Mesodermal cell (in vitro differentiated cells): ENCODE data around the gene CDC123. TPM values are rescaled to one million over a fixed set of nuclear protein-coding genes. Genes with fewer than 3 reads are reported as not detected.

Experiments
- H3K27ac ChIP-seq: 2 replicates; pipeline ENCODE4 v1.7.0; 2013; ENCODE audit warnings: mild to moderate bottlenecking, low read depth, low read length, moderate library complexity; ENCODE audit not compliant: severe bottlenecking
- H3K36me3 ChIP-seq: 2 replicates; pipeline ENCODE4 v1.7.1; 2013; ENCODE audit warnings: mild to moderate bottlenecking, low read length, moderate library complexity; ENCODE audit not compliant: control insufficient read depth, insufficient read depth
- H3K4me1 ChIP-seq: one replicate; pipeline ENCODE4 v1.7.1; 2013; ENCODE audit warnings: mild to moderate bottlenecking, low read length; ENCODE audit not compliant: insufficient read depth, control insufficient read depth, poor library complexity, severe bottlenecking
- H3K4me3 ChIP-seq: 2 replicates; pipeline ENCODE4 v1.7.0; 2013; ENCODE audit warnings: low read length, control low read depth, mild to moderate bottlenecking; ENCODE audit not compliant: insufficient read depth, poor library complexity, severe bottlenecking; ENCODE audit errors: extremely low read depth
- H3K9me3 ChIP-seq: 2 replicates; pipeline ENCODE4 v1.7.1; 2013; ENCODE audit warnings: mild to moderate bottlenecking, low read length, moderate library complexity; ENCODE audit not compliant: control insufficient read depth
- WGBS, 2 experiments: methylation state at CpG; one replicate each; pipeline ENCODE4 v1.1.5; 2013; ENCODE audit warnings: missing lambda C conversion rate in 2 of 2; ENCODE audit not compliant: insufficient coverage in 2 of 2; 5-methylcytosine and 5-hydroxymethylcytosine counted together
- polyA plus RNA-seq, 2 experiments: library from polyadenylated mRNA; stranded (reverse); fragments of 50-300 nt; gene quantifications; one replicate each; pipeline ENCODE4 v1.2.3, GENCODE V29; 2013

The CDC123 gene, protein sequence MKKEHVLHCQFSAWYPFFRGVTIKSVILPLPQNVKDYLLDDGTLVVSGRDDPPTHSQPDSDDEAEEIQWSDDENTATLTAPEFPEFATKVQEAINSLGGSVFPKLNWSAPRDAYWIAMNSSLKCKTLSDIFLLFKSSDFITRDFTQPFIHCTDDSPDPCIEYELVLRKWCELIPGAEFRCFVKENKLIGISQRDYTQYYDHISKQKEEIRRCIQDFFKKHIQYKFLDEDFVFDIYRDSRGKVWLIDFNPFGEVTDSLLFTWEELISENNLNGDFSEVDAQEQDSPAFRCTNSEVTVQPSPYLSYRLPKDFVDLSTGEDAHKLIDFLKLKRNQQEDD
- 126 TPM for polyA plus RNA-seq (2013, experiment 1 of 2)
- 122 TPM for polyA plus RNA-seq (2013, experiment 2 of 2)

GRCh38 chr10:12195603-12196506, at the start of gene CDC123, which contains the start of gene NUDT5:
Gene CDC123 (plus strand): TSS chr10:12196188. CDS start chr10:12196246, 58 bp downstream.
Gene NUDT5 (minus strand): TSS chr10:12195891. CDS start chr10:12186291, 9,600 bp downstream.
- peak within 1 kb of the TSS; percentile 74 for H3K27ac ChIP-seq
- no peaks in the 10 kb centered on the region for H3K9me3 ChIP-seq
- WGBS, 2 experiments = 0% methylated on average over 45 to 47 of the region's 62 CpGs
- H3K4me1 ChIP-seq = peaks cover 9% of the 10 kb centered on the region
- peaks cover 38% of the 10 kb centered on the region for H3K36me3 ChIP-seq
- peak within 1 kb of the TSS; percentile 99 for H3K4me3 ChIP-seq

- no peaks in the 10 kb centered on the region for H3K4me1 ChIP-seq
- H3K4me3 ChIP-seq = no peak overlapping the region
- H3K9me3 ChIP-seq = no peaks in the 10 kb centered on the region
- H3K27ac ChIP-seq = no peak overlapping the region
- peaks cover 33% of the 10 kb centered on the region for H3K36me3 ChIP-seq
- WGBS, 2 experiments = 80 to 81% methylated on average over 3 of the region's 4 CpGs
Measured at GRCh38 chr10:12150163-12150562, 45.8 kb upstream of the CDC123 start.

DNA sequence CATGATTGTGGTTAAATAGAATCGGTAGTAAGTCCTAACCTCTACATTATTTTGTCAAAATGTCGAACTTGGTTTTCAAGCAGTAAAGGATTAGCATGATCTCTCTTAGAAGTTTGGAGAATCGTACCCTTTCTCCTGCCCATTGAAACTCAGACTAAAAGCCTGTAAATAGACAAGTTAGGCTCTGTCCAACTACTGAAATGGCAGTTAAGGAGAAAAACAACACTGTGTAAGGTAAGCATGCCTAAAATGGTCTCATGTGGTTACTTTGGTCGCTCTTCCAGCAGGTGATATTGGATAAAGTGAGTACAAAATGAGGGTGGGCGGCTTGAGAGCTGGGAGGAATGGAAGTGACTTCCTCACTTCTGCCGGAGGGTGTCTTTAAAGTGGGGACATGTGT, 41.5 kb upstream of the CDC123 start:
- no peak overlapping the region for H3K27ac ChIP-seq
- no peaks in the 10 kb centered on the region for H3K9me3 ChIP-seq
- no peak overlapping the region for H3K4me3 ChIP-seq
- H3K36me3 ChIP-seq = peaks cover 40% of the 10 kb centered on the region
- no peaks in the 10 kb centered on the region for H3K4me1 ChIP-seq
- 86 to 92% methylated on average over 4 of the region's 6 CpGs for WGBS, 2 experiments

DNA sequence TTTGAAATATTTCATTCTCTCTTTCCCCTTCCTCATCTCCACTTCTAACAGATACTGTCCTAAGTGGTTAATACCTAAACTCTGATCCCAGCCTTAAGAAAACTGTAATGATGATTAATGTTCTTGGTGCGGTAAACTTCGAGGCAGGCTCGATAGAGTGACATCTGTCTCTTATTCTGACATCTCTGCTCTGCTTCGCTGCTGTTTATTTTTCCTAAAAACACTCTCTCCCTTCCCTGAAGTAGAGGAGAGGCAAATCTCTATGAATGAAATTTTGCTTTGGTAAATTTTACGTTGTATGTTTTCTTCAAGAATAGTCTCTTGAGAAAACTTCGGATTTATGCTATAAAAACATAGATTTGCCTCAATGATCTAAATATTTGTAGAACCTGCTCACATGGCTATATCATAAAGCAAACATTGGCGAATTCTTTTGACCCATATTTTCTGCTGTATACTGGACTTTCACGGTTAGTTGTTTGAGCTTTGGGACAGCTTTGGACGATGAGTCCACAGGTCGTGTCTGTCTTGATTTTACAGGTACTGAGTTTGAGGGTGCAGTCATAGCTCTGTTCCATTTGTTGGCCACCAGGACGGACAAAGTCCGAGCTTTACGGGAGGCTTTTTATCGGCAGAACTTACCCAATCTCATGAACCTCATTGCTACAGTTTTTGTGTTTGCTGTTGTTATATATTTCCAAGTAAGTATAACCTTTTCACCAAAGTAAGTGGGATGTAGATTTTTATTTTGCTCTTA, 39.4 kb upstream of the CDC123 start:
- Histone ChIP-seq H3K4me3 (no peak overlapping the region), H3K36me3 (peaks cover 48% of the 10 kb centered on the region), H3K27ac (no peak overlapping the region), H3K9me3 (no peaks in the 10 kb centered on the region), H3K4me1 (no peaks in the 10 kb centered on the region)
- WGBS, 2 experiments = 73 to 96% methylated on average over 3 to 7 of the region's 14 CpGs

GRCh38 chr10:12158111-12158510, 37.9 kb upstream of the CDC123 start:
- Histone ChIP-seq H3K9me3 (no peaks in the 10 kb centered on the region), H3K36me3 (peaks cover 62% of the 10 kb centered on the region), H3K4me1 (no peaks in the 10 kb centered on the region), H3K27ac (no peak overlapping the region), H3K4me3 (no peak overlapping the region)
- WGBS, 2 experiments = 86% methylated on average over 1 of the region's 3 CpGs; no CpG with 5 or more reads in 1 of the 2 experiments

DNA sequence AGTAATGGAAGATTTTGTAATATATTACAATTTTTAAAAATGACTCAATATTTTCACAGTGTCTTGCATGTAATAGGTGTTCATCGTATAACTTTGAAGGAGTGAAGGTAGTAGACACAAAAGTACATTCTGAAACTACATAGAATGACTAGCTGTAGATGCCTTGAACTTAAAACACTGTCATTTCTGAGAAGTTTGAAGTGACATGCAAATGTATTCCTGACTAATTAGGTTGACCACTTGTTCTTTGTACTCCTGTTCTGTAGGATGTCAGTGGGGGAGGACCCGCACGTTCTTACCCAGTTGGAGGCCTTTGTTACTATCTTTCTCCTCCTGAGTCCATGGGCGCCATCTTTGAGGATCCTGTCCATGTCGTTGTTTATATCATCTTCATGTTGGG, 35.3 kb upstream of the CDC123 start:
- H3K9me3 ChIP-seq = no peaks in the 10 kb centered on the region
- 100% methylated on average over 2 of the region's 5 CpGs for WGBS, 2 experiments
- H3K4me3 ChIP-seq = no peak overlapping the region
- H3K4me1 ChIP-seq = no peaks in the 10 kb centered on the region
- H3K27ac ChIP-seq = no peak overlapping the region
- peaks cover 77% of the 10 kb centered on the region for H3K36me3 ChIP-seq

DNA sequence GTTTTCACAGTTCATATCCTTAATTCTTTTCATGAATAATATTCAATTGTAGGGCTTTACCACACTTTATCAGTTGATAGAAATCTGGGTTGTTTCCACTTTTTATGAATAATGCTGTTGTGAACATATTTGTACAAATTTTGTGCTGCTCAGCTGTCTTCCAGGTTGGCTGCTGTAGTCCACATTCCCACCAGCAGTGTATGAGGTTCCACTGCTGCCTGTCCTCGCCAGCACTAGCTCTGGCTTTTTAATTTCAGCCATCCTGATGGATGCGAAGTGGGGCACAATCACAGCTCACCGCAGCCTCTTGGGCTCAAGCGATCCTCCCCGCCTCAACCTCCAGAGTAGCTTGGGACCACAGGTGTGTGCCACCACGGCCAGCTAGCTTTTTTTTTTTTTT, 33.1 kb upstream of the CDC123 start:
- WGBS, 2 experiments = 97 to 100% methylated on average over 6 of the region's 6 CpGs
- no peaks in the 10 kb centered on the region for H3K4me1 ChIP-seq
- H3K36me3 ChIP-seq = peaks cover 83% of the 10 kb centered on the region
- H3K27ac ChIP-seq = no peak overlapping the region
- no peak overlapping the region for H3K4me3 ChIP-seq
- H3K9me3 ChIP-seq = no peaks in the 10 kb centered on the region

DNA sequence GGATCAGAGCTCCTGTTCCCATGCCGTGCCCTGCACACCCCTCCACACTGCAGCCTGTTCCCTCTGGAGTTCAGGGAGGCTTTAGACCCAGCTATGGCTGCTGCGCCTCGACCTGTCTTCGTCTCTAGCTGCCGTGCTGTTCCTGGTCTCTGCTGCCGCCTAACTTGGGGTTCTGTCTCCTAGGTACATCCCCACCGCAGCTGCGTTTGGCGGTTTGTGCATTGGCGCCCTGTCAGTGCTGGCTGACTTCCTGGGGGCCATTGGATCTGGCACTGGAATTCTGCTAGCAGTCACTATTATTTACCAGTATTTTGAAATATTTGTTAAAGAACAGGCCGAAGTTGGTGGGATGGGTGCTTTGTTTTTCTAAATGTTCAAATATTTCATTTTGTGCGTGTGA, 31.9 kb upstream of the CDC123 start:
- H3K9me3 ChIP-seq = no peaks in the 10 kb centered on the region
- peaks cover 81% of the 10 kb centered on the region for H3K36me3 ChIP-seq
- H3K27ac ChIP-seq = peak overlapping the region; percentile 30
- 86 to 93% methylated on average over 9 of the region's 12 CpGs for WGBS, 2 experiments
- no peaks in the 10 kb centered on the region for H3K4me1 ChIP-seq
- H3K4me3 ChIP-seq = no peak overlapping the region

DNA sequence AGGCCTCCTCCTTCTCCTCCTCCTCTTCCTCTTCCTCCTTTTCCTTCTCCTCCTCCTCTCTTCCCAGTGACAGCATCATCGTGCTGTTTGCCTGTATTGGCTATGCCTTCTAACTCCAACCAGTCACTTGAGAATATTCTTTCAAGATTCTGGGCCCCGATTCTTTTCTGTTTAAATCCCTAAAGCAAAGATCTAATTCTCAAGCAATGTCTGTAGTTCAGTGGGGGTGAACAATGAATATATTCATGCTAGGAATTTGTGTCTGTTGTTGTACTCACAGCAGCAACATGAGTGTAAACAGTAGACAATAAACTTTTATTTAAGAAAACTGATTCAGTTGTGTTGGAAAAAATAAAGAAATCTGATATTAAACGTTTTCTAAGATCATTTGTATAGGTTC, 31.0 kb upstream of the CDC123 start:
- no peak overlapping the region for H3K4me3 ChIP-seq
- H3K9me3 ChIP-seq = no peaks in the 10 kb centered on the region
- peaks cover 81% of the 10 kb centered on the region for H3K36me3 ChIP-seq
- no peak overlapping the region for H3K27ac ChIP-seq
- H3K4me1 ChIP-seq = no peaks in the 10 kb centered on the region
- 91 to 100% methylated on average over 1 of the region's 3 CpGs for WGBS, 2 experiments

GRCh38 chr10:12165999-12166775, 29.8 kb upstream of the CDC123 start:
- H3K9me3 ChIP-seq = no peaks in the 10 kb centered on the region
- WGBS, 2 experiments = 95 to 98% methylated on average over 5 to 6 of the region's 6 CpGs
- no peaks in the 10 kb centered on the region for H3K4me1 ChIP-seq
- no peak overlapping the region for H3K4me3 ChIP-seq
- peaks cover 85% of the 10 kb centered on the region for H3K36me3 ChIP-seq
- no peak overlapping the region for H3K27ac ChIP-seq
